CD4-positive, alpha-beta T cell (primary cell): ENCODE measurements around the gene EPB41L4B. TPM values are rescaled to one million over a fixed set of nuclear protein-coding genes. Genes with fewer than 3 reads are reported as not detected.

Experiments used
- ATAC-seq: fragments of 200-7000 bp; cut with Tn5 transposase; one replicate; pipeline ENCODE4 v1.10.0; 2022; ENCODE audit warnings: mild to moderate bottlenecking; ENCODE audit not compliant: poor library complexity
- CTCF ChIA-PET: fragments of 350-600 bp; sonication (Branson Sonifier 250); formaldehyde crosslinking; loops from one replicate; lab custom pipeline; 2021; ENCODE audit warnings: antibody characterized with exemption, inconsistent platforms; lab: Charles Lee
- POLR2A ChIA-PET: fragments of 350-600 bp; sonication (Branson Sonifier 250); formaldehyde crosslinking; loops from one replicate; lab custom pipeline; 2021; ENCODE audit warnings: antibody characterized with exemption, inconsistent platforms; lab: Charles Lee
- DNase-seq, 14 experiments: peaks; one replicate each; pipeline ENCODE4 v3.0.0-alpha.2; 2013 to 2020; ENCODE audit warnings: mixed read lengths in 2 of 14
- H3K27ac ChIP-seq, 2 donors: one replicate each; pipeline versions ENCODE4 v1.5.1 to v1.7.0; 2013; ENCODE audit warnings: low read length in 2 of 2, low read depth in 1 of 2, mild to moderate bottlenecking in 1 of 2
- H3K27me3 ChIP-seq, 2 experiments: 1 replicate in 1 of 2; 2 replicates in 1 of 2; pipeline versions ENCODE4 v1.6.1 to v1.7.0; 2013; ENCODE audit warnings: low read length in 2 of 2, control low read depth in 1 of 2, mild to moderate bottlenecking in 1 of 2, moderate library complexity in 1 of 2; ENCODE audit not compliant: insufficient read depth in 2 of 2, control insufficient read depth in 1 of 2
- H3K36me3 ChIP-seq: one replicate; pipeline ENCODE4 v1.6.1; 2013; ENCODE audit warnings: low read length, control low read depth; ENCODE audit not compliant: insufficient read depth
- H3K4me1 ChIP-seq: one replicate; pipeline ENCODE4 v1.6.1; 2013; ENCODE audit warnings: low read length, control low read depth; ENCODE audit not compliant: insufficient read depth
- H3K4me3 ChIP-seq: one replicate; pipeline ENCODE4 v1.5.1; 2013; ENCODE audit warnings: mild to moderate bottlenecking, low read length, moderate library complexity
- H3K9me3 ChIP-seq, 2 experiments: 1 replicate in 1 of 2; 2 replicates in 1 of 2; pipeline versions ENCODE4 v1.6.1 to v1.7.0; 2013; ENCODE audit warnings: low read length in 2 of 2, mild to moderate bottlenecking in 2 of 2, control low read depth in 1 of 2, moderate library complexity in 1 of 2; ENCODE audit not compliant: control insufficient read depth in 1 of 2, insufficient read depth in 1 of 2
- H3K27ac Mint-ChIP-seq: one replicate; pipeline ENCODE4 v1.8.0; 2020; ENCODE audit warnings: mixed read lengths
- H3K27me3 Mint-ChIP-seq: one replicate; pipeline ENCODE4 v1.8.0; 2021; ENCODE audit warnings: mixed read lengths
- H3K36me3 Mint-ChIP-seq: one replicate; pipeline ENCODE4 v1.8.0; 2021; ENCODE audit warnings: low read depth, mixed read lengths
- H3K4me1 Mint-ChIP-seq: one replicate; pipeline ENCODE4 v1.8.0; 2021; ENCODE audit warnings: low read depth, mixed read lengths
- H3K4me3 Mint-ChIP-seq: one replicate; pipeline ENCODE4 v1.8.0; 2020; ENCODE audit warnings: mild to moderate bottlenecking, mixed read lengths
- H3K9me3 Mint-ChIP-seq: one replicate; pipeline ENCODE4 v1.8.0; 2020; ENCODE audit warnings: mixed read lengths
- intact Hi-C, 2 experiments: fragments of 100-400 bp; cut with DNase I in 1 of 2; cut with micrococcal nuclease in 1 of 2; formaldehyde crosslinking; loops; one replicate each; pipeline versions ENCODE4 v1.15.1 to v1.9.0; 2023 to 2025; cut with DNase I, micrococcal nuclease
- total RNA-seq, 174 experiments: library from RNA in 2 of 174; stranded (reverse) in 2 of 174; gene quantifications; one replicate each; pipeline ENCODE4 v1.2.3 and lab custom pipeline; 2021 to 2026
- TF ChIP-seq, protein P1 (sequence below): fragments of 200-600 bp; IDR thresholded peaks from one replicate; pipeline ENCODE4 v1.8.0; 2022; ENCODE audit warnings: antibody characterized with exemption, mild to moderate bottlenecking

Gene EPB41L4B
- total RNA-seq, 2 experiments from 2014 or later, result not detected

DNA sequence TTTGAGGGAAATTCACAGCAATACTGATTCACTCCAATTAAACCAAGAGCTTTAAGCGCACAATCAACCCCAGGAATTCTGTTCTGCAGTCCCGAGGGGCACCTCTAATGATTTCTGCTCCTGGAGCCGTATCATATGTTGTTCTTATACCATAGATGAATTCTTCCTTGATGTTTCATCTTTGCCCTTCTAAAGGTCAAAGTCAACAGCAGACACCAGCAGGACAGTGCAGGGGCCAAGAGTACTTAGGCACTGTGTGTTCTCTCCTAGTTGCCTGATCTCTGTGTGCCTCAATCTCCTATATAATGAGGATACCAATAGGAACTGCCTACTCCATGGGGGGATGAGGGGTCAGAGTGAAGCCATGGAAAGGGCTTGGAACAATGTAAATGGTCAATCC lies 16.5 kb downstream of the EPB41L4B start:
- no peak overlapping the region for H3K27ac Mint-ChIP-seq
- ChIA-PET POLR2A (no interaction called here), CTCF (no interaction called here)
- no peaks in the 10 kb centered on the region for H3K4me1 Mint-ChIP-seq
- Histone ChIP-seq H3K36me3 (no peaks in the 10 kb centered on the region), H3K4me3 (no peak overlapping the region), H3K4me1 (no peaks in the 10 kb centered on the region), H3K9me3 (no peaks in the 10 kb centered on the region), H3K27ac (no peak overlapping the region), H3K27me3 (no peaks in the 10 kb centered on the region)
- H3K36me3 Mint-ChIP-seq, result no peaks in the 10 kb centered on the region
- TF ChIP-seq, protein P1, sequence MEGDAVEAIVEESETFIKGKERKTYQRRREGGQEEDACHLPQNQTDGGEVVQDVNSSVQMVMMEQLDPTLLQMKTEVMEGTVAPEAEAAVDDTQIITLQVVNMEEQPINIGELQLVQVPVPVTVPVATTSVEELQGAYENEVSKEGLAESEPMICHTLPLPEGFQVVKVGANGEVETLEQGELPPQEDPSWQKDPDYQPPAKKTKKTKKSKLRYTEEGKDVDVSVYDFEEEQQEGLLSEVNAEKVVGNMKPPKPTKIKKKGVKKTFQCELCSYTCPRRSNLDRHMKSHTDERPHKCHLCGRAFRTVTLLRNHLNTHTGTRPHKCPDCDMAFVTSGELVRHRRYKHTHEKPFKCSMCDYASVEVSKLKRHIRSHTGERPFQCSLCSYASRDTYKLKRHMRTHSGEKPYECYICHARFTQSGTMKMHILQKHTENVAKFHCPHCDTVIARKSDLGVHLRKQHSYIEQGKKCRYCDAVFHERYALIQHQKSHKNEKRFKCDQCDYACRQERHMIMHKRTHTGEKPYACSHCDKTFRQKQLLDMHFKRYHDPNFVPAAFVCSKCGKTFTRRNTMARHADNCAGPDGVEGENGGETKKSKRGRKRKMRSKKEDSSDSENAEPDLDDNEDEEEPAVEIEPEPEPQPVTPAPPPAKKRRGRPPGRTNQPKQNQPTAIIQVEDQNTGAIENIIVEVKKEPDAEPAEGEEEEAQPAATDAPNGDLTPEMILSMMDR, result no peak
- no peak overlapping the region for H3K4me3 Mint-ChIP-seq
- no peaks in the 10 kb centered on the region for H3K9me3 Mint-ChIP-seq
- ATAC-seq (no peak), DNase-seq (no peak)
- peaks cover 62% of the 10 kb centered on the region for H3K27me3 Mint-ChIP-seq
- intact Hi-C loops, result no loop called here

DNA sequence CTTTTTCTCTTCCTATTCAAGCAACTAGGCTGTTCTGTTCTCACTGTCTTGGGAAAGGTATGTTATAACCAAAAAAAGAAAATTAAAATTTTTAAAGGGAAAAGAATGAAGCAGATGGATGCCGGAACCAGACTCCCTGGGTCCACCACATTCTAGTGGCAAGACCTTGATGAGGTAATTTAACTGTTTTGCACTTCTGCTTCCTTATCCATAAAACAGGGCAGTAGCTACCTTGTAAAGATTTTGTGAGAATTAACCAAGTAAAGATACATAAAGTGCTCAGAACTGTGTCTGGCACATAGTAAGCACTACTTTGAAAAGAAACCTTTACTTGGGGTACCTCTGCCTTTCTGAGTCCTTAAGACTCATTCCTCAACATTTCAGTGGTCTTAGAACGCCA lies 17.0 kb downstream of the EPB41L4B start:
- no peaks in the 10 kb centered on the region for H3K36me3 Mint-ChIP-seq
- peaks cover 63% of the 10 kb centered on the region for H3K27me3 Mint-ChIP-seq
- H3K4me3 Mint-ChIP-seq, result no peak overlapping the region

DNA sequence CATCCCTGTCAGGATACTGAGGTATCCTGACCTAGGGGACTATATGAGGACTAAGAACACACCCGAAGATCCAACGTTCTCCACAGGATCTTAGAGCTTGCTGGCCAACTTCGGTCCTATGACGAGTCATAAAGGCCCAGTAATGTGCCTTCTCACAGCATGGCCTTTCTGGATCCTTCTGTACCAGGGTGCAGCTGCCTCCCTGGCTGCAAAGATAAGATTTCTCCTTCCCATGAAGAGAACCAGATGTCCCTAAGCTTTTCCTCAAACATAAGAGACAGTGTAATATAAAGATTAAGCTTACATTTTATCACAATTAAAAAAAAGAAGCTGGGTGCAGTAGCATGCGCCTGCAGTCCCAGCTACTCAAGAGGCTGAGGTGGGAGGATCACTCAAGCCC lies 18.3 kb downstream of the EPB41L4B start:
- Mint-ChIP-seq H3K4me3 (no peak overlapping the region), H3K27ac (no peak overlapping the region), H3K36me3 (no peaks in the 10 kb centered on the region), H3K9me3 (no peaks in the 10 kb centered on the region), H3K4me1 (no peaks in the 10 kb centered on the region), H3K27me3 (peaks cover 61% of the 10 kb centered on the region)
- POLR2A ChIA-PET, result no interaction called here
- intact Hi-C loops, result no loop called here
- no peaks in the 10 kb centered on the region for H3K36me3 ChIP-seq
- DNase-seq, result no peak
- TF ChIP-seq, protein P1, result no peak
- ATAC-seq, result no peak
- no peaks in the 10 kb centered on the region for H3K9me3 ChIP-seq
- H3K27ac ChIP-seq, result no peak overlapping the region
- no peak overlapping the region for H3K4me3 ChIP-seq
- H3K4me1 ChIP-seq, result no peaks in the 10 kb centered on the region
- CTCF ChIA-PET, result no interaction called here
- H3K27me3 ChIP-seq, result no peaks in the 10 kb centered on the region

More for the DNA sequence above, 17.0 kb downstream of the EPB41L4B start:
- TF ChIP-seq, protein P1, result no peak
- intact Hi-C loops, result no loop called here
- DNase-seq, result no peak
- Mint-ChIP-seq H3K9me3 (no peaks in the 10 kb centered on the region), H3K4me1 (no peaks in the 10 kb centered on the region), H3K27ac (no peak overlapping the region)
- H3K4me1 ChIP-seq, result no peaks in the 10 kb centered on the region
- no peaks in the 10 kb centered on the region for H3K36me3 ChIP-seq
- no peak overlapping the region for H3K4me3 ChIP-seq
- H3K27me3 ChIP-seq, result no peaks in the 10 kb centered on the region
- no peak for ATAC-seq
- CTCF ChIA-PET, result no interaction called here
- no peak overlapping the region for H3K27ac ChIP-seq
- POLR2A ChIA-PET, result no interaction called here
- no peaks in the 10 kb centered on the region for H3K9me3 ChIP-seq
